GM23338 (cell line): Measurements from ENCODE around the gene ENOX1. TPM values are rescaled to one million over a fixed set of nuclear protein-coding genes. Genes with fewer than 3 reads are reported as not detected.

Experiments
- ATAC-seq: fragments of 200-7000 bp; cut with Tn5 transposase; 3 replicates; pipeline ENCODE4 v1.9.1; 2020
- DNase-seq: peaks from one replicate; pipeline ENCODE4 v3.0.0-alpha.2; 2015; ENCODE audit warnings: low spot score
- H2AFZ ChIP-seq: fragments of 200-600 bp; sonication (generic); 2 replicates; pipeline ENCODE4 v1.8.0; 2016; ENCODE audit warnings: antibody characterized with exemption, mild to moderate bottlenecking, moderate library complexity
- H3F3A ChIP-seq: fragments of 200-600 bp; sonication (generic); replicated peaks from 2 replicates; pipeline ENCODE4 v1.8.0; 2017; ENCODE audit warnings: antibody characterized with exemption, mixed run types, low read depth
- H3K27ac ChIP-seq: fragments of 200-600 bp; sonication (generic); 2 replicates; pipeline ENCODE4 v1.6.1; 2016; ENCODE audit warnings: low read depth
- H3K27me3 ChIP-seq: fragments of 200-600 bp; sonication (generic); 2 replicates; pipeline ENCODE4 v1.8.0; 2016; ENCODE audit warnings: mild to moderate bottlenecking, mixed run types, moderate library complexity; ENCODE audit not compliant: insufficient read depth
- H3K36me3 ChIP-seq: fragments of 200-600 bp; sonication (generic); 2 replicates; pipeline ENCODE4 v1.8.0; 2016; ENCODE audit warnings: mild to moderate bottlenecking; ENCODE audit not compliant: insufficient read depth
- H3K4me1 ChIP-seq: fragments of 200-600 bp; sonication (generic); 2 replicates; pipeline ENCODE4 v1.8.0; 2016; ENCODE audit warnings: mild to moderate bottlenecking, moderate library complexity; ENCODE audit not compliant: insufficient read depth
- H3K4me2 ChIP-seq: fragments of 200-600 bp; sonication (generic); 2 replicates; pipeline ENCODE4 v1.7.1; 2017; ENCODE audit warnings: mixed run types
- H3K4me3 ChIP-seq: fragments of 200-600 bp; sonication (generic); 2 replicates; pipeline ENCODE4 v1.6.1; 2016; ENCODE audit warnings: mixed run types
- H3K79me2 ChIP-seq: fragments of 200-600 bp; sonication (generic); replicated peaks from 2 replicates; pipeline ENCODE4 v1.8.0; 2017; ENCODE audit warnings: mild to moderate bottlenecking; ENCODE audit not compliant: insufficient read depth
- H3K9me2 ChIP-seq: fragments of 200-600 bp; sonication (generic); 2 replicates; pipeline ENCODE4 v1.8.0; 2017; ENCODE audit not compliant: insufficient read depth
- H4K20me1 ChIP-seq: fragments of 200-600 bp; sonication (generic); replicated peaks from 2 replicates; pipeline ENCODE4 v1.8.0; 2017; ENCODE audit warnings: mild to moderate bottlenecking; ENCODE audit not compliant: insufficient read depth
- H3K27ac Mint-ChIP-seq: 2 replicates; pipeline ENCODE4 v1.8.0; 2020; ENCODE audit warnings: inconsistent platforms, mild to moderate bottlenecking, moderate library complexity, mixed read lengths
- H3K27me3 Mint-ChIP-seq: 3 replicates; pipeline ENCODE4 v1.8.0; 2022; ENCODE audit warnings: low read depth, mild to moderate bottlenecking, moderate library complexity, mixed read lengths, inconsistent platforms; ENCODE audit not compliant: insufficient read depth, poor library complexity
- H3K36me3 Mint-ChIP-seq: 3 replicates; pipeline ENCODE4 v1.8.0; 2021; ENCODE audit warnings: low read depth, mild to moderate bottlenecking, inconsistent platforms, moderate library complexity, mixed read lengths
- H3K4me1 Mint-ChIP-seq: 3 replicates; pipeline ENCODE4 v1.8.0; 2020; ENCODE audit warnings: mild to moderate bottlenecking, inconsistent platforms, mixed read lengths
- H3K4me3 Mint-ChIP-seq: 3 replicates; pipeline ENCODE4 v1.8.0; 2021; ENCODE audit warnings: moderate library complexity, mild to moderate bottlenecking, inconsistent platforms, mixed read lengths
- H3K9me3 Mint-ChIP-seq: 3 replicates; pipeline ENCODE4 v1.8.0; 2020; ENCODE audit warnings: moderate library complexity, mild to moderate bottlenecking, inconsistent platforms, mixed read lengths
- CREB1 ChIP-seq: fragments of 250-450 bp; sonication (Bioruptor Pico); IDR thresholded peaks from 2 replicates; pipeline ENCODE4 v1.5.0; 2020; ENCODE audit warnings: low read depth, mild to moderate bottlenecking, moderate library complexity
- EZH2 ChIP-seq: fragments of 200-600 bp; sonication (generic); IDR thresholded peaks from one replicate; pipeline ENCODE4 v1.8.0; 2017; ENCODE audit warnings: antibody characterized with exemption, mild to moderate bottlenecking, low read depth; ENCODE audit not compliant: unreplicated experiment
- EZH2phosphoT487 ChIP-seq: fragments of 200-600 bp; sonication (generic); IDR thresholded peaks from one replicate; pipeline ENCODE4 v1.8.1; 2018; ENCODE audit warnings: antibody characterized with exemption; ENCODE audit not compliant: unreplicated experiment
- JUNB ChIP-seq: IDR thresholded peaks from one replicate; pipeline ENCODE4 v1.6.1; 2016; ENCODE audit warnings: antibody characterized with exemption; ENCODE audit not compliant: unreplicated experiment
- NANOG ChIP-seq: IDR thresholded peaks from 2 replicates; pipeline ENCODE4 v1.6.1; 2016; ENCODE audit warnings: antibody characterized with exemption, borderline replicate concordance
- POLR2AphosphoS5 ChIP-seq: IDR thresholded peaks from 2 replicates; pipeline ENCODE4 v1.6.1; 2016; ENCODE audit warnings: antibody characterized with exemption, low read depth
- STAT1 ChIP-seq: IDR thresholded peaks from one replicate; pipeline ENCODE4 v1.6.1; 2016; ENCODE audit warnings: antibody characterized with exemption; ENCODE audit not compliant: unreplicated experiment
- ZNF114 ChIP-seq: fragments of 250-450 bp; sonication (Bioruptor Pico); IDR thresholded peaks from 2 replicates; pipeline ENCODE4 v1.5.0; 2020; ENCODE audit warnings: mild to moderate bottlenecking, moderate library complexity
- ZNF331 ChIP-seq: fragments of 250-450 bp; sonication (Bioruptor Pico); IDR thresholded peaks from 2 replicates; pipeline ENCODE4 v1.5.0; 2020; ENCODE audit warnings: low read depth, mild to moderate bottlenecking, moderate library complexity
- polyA plus RNA-seq: library from polyadenylated mRNA; unstranded; fragments of >200 nt; fragmentation: Nextera tagmentation; extraction: Ambion mirVana; gene quantifications from 2 replicates; pipeline ENCODE4 v1.2.1, GENCODE V29; 2016
- total RNA-seq: library from RNA; depleted of rRNA; stranded (reverse); fragments of >200 nt; shearing (Covaris generic); gene quantifications from 2 replicates; pipeline ENCODE4 v1.2.3, GENCODE V29; 2014
- TF ChIP-seq, protein P1 (sequence below), 2 experiments: fragments of 200-600 bp in 1 of 2; sonication (generic) in 1 of 2; conservative IDR thresholded peaks; 2 replicates each; pipeline versions ENCODE4 v1.5.1 to v1.6.1; 2016 to 2017; ENCODE audit warnings: antibody characterized with exemption in 2 of 2, low read depth in 2 of 2, mild to moderate bottlenecking in 2 of 2, moderate library complexity in 1 of 2
- TF ChIP-seq, protein P2 (sequence below): IDR thresholded peaks from 2 replicates; pipeline ENCODE4 v1.6.1; 2016; ENCODE audit warnings: antibody characterized with exemption
- TF ChIP-seq, protein P3 (sequence below): IDR thresholded peaks from one replicate; pipeline ENCODE4 v1.6.1; 2018; ENCODE audit warnings: antibody characterized with exemption; ENCODE audit not compliant: unreplicated experiment

Gene ENOX1
- total and polyA plus RNA-seq, 2 experiments from 2014 or later, result 0.66 to 0.81 TPM

DNA sequence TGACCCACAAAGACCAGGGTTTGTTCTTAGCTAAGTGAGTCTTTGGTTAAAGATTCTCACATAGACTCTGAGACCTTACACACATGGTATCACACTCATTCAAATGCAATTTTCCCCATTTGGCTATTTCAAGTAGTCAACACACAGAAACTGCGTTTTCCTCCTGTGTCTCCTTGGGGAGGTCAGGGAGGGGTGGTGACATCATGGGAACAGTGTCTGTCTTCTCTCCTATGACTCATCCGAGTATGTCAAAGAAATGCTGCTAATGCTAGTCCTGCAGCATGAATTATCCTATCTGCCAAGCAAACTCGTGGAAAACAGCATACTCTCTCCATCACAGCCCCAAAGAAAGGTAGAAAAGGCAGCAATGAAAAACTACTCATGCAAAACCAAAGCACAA lies 100.2 kb downstream of the ENOX1 start (continued):
- TF ChIP-seq STAT1 (no peak), ZNF331 (no peak), POLR2AphosphoS5 (no peak), ZNF114 (CRISPR knock-in tag) (no peak), EZH2 (no peak)
- TF ChIP-seq, protein P1, sequence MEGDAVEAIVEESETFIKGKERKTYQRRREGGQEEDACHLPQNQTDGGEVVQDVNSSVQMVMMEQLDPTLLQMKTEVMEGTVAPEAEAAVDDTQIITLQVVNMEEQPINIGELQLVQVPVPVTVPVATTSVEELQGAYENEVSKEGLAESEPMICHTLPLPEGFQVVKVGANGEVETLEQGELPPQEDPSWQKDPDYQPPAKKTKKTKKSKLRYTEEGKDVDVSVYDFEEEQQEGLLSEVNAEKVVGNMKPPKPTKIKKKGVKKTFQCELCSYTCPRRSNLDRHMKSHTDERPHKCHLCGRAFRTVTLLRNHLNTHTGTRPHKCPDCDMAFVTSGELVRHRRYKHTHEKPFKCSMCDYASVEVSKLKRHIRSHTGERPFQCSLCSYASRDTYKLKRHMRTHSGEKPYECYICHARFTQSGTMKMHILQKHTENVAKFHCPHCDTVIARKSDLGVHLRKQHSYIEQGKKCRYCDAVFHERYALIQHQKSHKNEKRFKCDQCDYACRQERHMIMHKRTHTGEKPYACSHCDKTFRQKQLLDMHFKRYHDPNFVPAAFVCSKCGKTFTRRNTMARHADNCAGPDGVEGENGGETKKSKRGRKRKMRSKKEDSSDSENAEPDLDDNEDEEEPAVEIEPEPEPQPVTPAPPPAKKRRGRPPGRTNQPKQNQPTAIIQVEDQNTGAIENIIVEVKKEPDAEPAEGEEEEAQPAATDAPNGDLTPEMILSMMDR (conservative IDR thresholded peaks at IDR 0.05; ENCODE audit: low read depth in 2 of 2), result no peak
- TF ChIP-seq, protein P2, sequence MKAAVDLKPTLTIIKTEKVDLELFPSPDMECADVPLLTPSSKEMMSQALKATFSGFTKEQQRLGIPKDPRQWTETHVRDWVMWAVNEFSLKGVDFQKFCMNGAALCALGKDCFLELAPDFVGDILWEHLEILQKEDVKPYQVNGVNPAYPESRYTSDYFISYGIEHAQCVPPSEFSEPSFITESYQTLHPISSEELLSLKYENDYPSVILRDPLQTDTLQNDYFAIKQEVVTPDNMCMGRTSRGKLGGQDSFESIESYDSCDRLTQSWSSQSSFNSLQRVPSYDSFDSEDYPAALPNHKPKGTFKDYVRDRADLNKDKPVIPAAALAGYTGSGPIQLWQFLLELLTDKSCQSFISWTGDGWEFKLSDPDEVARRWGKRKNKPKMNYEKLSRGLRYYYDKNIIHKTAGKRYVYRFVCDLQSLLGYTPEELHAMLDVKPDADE, result no peak
- TF ChIP-seq, protein P3, sequence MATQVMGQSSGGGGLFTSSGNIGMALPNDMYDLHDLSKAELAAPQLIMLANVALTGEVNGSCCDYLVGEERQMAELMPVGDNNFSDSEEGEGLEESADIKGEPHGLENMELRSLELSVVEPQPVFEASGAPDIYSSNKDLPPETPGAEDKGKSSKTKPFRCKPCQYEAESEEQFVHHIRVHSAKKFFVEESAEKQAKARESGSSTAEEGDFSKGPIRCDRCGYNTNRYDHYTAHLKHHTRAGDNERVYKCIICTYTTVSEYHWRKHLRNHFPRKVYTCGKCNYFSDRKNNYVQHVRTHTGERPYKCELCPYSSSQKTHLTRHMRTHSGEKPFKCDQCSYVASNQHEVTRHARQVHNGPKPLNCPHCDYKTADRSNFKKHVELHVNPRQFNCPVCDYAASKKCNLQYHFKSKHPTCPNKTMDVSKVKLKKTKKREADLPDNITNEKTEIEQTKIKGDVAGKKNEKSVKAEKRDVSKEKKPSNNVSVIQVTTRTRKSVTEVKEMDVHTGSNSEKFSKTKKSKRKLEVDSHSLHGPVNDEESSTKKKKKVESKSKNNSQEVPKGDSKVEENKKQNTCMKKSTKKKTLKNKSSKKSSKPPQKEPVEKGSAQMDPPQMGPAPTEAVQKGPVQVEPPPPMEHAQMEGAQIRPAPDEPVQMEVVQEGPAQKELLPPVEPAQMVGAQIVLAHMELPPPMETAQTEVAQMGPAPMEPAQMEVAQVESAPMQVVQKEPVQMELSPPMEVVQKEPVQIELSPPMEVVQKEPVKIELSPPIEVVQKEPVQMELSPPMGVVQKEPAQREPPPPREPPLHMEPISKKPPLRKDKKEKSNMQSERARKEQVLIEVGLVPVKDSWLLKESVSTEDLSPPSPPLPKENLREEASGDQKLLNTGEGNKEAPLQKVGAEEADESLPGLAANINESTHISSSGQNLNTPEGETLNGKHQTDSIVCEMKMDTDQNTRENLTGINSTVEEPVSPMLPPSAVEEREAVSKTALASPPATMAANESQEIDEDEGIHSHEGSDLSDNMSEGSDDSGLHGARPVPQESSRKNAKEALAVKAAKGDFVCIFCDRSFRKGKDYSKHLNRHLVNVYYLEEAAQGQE, result no peak

DNA sequence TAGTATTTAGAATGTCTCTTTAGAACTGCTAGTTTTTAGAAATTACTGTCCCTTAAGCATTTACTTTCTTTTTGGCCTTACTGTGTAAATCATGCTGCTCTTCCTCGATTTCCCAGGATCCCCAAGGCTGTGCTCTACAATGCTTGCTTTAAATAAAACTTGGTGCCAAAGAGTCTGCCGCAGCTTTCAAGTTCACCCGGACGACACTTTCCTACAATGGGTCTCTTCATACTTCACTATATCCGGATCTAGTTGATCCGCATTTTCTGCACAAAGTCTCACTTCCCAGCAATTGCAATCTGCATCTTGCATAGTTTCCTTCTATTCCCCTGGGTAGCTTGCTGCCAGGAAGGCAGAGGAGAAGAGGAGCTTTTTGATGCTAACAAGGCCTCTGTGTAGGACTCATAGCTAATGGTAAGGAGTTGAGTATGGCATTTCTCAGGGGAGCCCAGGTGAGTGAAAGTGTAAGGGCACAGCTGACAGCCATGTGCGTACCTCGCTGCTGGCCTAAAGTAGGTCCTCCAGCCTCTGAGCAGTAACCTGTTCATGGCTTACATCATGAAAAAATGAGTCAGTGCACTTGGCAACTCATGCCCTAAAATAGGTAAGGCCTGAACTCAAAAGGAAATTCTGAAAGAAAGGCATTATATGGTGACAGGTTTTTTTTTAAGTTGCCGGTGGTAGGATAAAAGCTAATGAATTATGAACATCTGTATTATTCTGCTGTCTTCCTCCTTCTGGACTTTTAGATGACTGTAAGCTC lies 101.6 kb downstream of the ENOX1 start:
- no peaks in the 10 kb centered on the region for H4K20me1 ChIP-seq
- H3K4me1 Mint-ChIP-seq, result peaks cover 7% of the 10 kb centered on the region
- no peak overlapping the region for H3K27ac ChIP-seq
- H3K9me3 Mint-ChIP-seq, result no peaks in the 10 kb centered on the region
- no peaks in the 10 kb centered on the region for H3K36me3 Mint-ChIP-seq
- no peak overlapping the region for H3K27ac Mint-ChIP-seq
- H3K27me3 ChIP-seq, result no peaks in the 10 kb centered on the region
- H3K4me2 ChIP-seq, result no peak overlapping the region
- ATAC-seq (peak; percentile 45), DNase-seq (no peak)
- no peak overlapping the region for H3K4me3 ChIP-seq
- 0 out of 2 replicates have a peak, but pooled peaks cover 10% of the 10 kb centered on the region for H3K4me1 ChIP-seq
- H3K27me3 Mint-ChIP-seq, result peaks cover 2% of the 10 kb centered on the region
- H3K4me3 Mint-ChIP-seq, result no peak overlapping the region
- no peaks in the 10 kb centered on the region for H3K36me3 ChIP-seq
- H3F3A ChIP-seq, result no peaks in the 10 kb centered on the region
- H3K9me2 ChIP-seq, result no peaks in the 10 kb centered on the region; the same call in 1 of the 2 replicates
- no peaks in the 10 kb centered on the region for H3K79me2 ChIP-seq
- H2AFZ ChIP-seq, result peak overlapping the region; percentile 84; the same call in 1 of the 2 replicates
- TF ChIP-seq ZNF114 (CRISPR knock-in tag) (no peak), POLR2AphosphoS5 (no peak), JUNB (no peak), ZNF331 (no peak), EZH2phosphoT487 (no peak), STAT1 (no peak), NANOG (no peak), CREB1 (CRISPR knock-in tag) (no peak)
- TF ChIP-seq, protein P2, result no peak
- TF ChIP-seq, protein P3, result no peak
- TF ChIP-seq, protein P1 (conservative IDR thresholded peaks at IDR 0.05; ENCODE audit: low read depth in 2 of 2), result no peak
